GM10266 (cell line): Measurements from ENCODE around the gene NTM.

ENCODE experiments used
- DNase-seq: peaks from one replicate; pipeline ENCODE4 v3.0.0; 2012; ENCODE audit errors: extremely low spot score
- TF ChIP-seq, protein P1 (sequence below): IDR thresholded peaks from 2 replicates; pipeline ENCODE4 v1.5.1; 2012; ENCODE audit warnings: mild to moderate bottlenecking, low read depth; ENCODE audit not compliant: control insufficient read depth, insufficient read depth; ENCODE audit errors: missing control alignments

The NTM gene

GRCh38 chr11:132231656-132232347 lies 861.4 kb downstream of the NTM start:
- DNase-seq: no peak
- TF ChIP-seq, protein P1, sequence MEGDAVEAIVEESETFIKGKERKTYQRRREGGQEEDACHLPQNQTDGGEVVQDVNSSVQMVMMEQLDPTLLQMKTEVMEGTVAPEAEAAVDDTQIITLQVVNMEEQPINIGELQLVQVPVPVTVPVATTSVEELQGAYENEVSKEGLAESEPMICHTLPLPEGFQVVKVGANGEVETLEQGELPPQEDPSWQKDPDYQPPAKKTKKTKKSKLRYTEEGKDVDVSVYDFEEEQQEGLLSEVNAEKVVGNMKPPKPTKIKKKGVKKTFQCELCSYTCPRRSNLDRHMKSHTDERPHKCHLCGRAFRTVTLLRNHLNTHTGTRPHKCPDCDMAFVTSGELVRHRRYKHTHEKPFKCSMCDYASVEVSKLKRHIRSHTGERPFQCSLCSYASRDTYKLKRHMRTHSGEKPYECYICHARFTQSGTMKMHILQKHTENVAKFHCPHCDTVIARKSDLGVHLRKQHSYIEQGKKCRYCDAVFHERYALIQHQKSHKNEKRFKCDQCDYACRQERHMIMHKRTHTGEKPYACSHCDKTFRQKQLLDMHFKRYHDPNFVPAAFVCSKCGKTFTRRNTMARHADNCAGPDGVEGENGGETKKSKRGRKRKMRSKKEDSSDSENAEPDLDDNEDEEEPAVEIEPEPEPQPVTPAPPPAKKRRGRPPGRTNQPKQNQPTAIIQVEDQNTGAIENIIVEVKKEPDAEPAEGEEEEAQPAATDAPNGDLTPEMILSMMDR: no peak

DNA sequence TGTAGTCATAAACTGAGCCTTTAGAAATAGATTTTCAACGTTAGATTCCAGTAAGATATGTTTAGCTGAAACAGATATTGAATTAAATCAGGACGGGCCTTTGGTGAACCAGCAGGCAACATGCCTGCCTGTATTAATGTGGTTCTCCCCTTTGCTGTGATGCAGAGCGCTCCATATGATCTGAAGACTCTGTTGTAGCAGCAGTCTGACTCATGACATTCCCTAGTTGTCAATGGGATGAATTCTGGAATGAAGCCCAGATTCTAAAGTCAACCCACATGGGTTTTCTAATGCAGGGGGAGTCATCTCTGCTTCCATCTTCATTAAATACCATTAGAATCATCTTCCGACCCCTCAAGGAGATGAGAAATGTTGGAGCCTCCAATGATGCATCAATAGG lies 864.5 kb downstream of the NTM start:
- TF ChIP-seq, protein P1: no peak
- DNase-seq: no peak

GRCh38 chr11:132237781-132238180 lies 867.4 kb downstream of the NTM start:
- TF ChIP-seq, protein P1: no peak
- no peak for DNase-seq

DNA sequence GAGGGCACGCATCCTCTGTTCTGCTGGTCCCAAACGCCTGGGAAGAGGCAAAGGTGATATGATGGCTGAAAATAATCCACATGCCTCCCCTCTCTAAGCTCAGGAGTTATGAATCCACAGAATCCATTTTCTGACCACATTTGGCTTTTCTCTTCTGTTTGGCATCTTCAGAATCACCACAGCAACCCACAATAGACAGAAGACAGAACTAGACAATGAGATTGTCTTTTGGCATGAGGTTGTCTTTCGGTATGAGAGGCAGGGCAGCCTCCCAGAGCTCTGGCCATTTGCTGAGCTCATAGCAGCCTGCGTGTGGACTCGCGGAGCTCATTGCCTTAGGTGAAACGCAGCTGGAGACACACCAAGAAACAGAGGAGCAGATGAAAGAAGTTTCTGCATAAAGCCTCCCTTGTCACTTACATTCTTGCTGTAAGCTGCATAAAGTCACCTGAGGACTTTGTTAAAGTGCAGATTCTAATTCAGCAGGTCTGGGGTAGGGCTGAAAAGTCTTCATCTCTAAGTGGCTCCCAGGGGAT lies 868.0 kb downstream of the NTM start:
- DNase-seq: no peak
- TF ChIP-seq, protein P1: no peak

DNA sequence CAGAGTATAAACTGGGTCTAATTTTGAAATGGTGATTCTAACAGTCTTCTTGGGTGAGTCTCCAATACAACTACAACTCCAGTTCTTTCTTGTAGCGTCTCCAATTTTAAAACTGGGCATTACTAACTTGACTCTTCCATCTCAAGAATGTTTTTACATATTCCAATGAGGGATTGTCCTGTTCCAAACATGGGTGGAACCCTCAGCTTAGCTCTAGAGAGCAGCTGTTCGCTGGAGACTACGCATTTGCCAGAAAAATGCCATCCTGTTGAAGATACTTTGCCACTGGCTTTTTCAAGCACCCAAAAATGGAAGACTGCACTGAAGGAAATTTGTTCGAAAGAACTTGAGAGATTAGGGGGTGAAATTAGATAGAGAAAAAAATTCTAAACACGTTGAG lies 870.0 kb downstream of the NTM start:
- TF ChIP-seq, protein P1: no peak
- no peak for DNase-seq

DNA sequence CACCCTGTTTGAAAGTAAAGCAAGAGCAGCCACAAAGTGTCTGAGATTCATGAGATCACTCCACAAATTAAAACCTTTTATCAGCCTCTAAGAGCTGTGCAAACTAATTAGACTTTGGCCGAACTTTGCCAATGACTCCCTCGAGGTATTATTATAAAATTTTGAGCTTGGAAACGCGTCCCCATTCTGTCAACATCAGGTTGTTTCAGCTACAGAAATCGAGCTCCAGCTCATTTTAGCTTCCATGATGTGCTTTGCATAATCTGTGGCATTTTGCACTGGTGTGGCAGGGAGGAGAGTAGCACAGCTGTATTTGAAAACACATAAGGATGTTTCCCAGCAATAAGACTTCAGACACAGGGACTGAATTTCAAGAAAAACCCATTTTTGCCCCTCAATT lies 872.2 kb downstream of the NTM start:
- no peak for DNase-seq
- TF ChIP-seq, protein P1: no peak

DNA sequence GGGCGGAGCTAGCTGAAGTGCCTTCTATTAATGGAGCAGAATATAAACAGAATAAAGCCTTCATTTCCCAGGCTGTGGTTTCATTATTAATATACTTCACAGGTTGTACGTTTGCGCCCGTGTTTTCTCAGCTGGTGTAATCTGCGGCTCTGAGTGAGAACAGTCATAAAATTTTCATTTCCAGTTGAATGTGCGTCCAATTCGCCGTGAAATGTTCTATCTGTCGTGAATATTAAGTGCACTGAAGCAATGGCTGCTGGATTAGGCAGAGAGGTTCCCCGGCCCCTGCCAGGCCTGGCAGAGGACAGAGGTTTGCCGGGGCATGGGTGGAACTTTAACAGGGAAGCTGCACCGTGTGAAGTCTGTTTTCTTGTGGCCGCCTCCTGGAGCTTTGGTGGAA lies 874.4 kb downstream of the NTM start:
- DNase-seq: no peak
- TF ChIP-seq, protein P1: no peak
